KMS-11 (cell line): ENCODE data around the gene EEF1AKMT3.

ENCODE experiments used
- H2AFZ ChIP-seq: fragments of 200-600 bp; sonication (generic); 2 replicates; pipeline ENCODE4 v1.6.1; 2016; ENCODE audit warnings: antibody characterized with exemption, mixed run types, low read depth
- H3K27ac ChIP-seq: fragments of 200-600 bp; sonication (generic); 2 replicates; pipeline ENCODE4 v1.6.1; 2016; ENCODE audit warnings: mild to moderate bottlenecking, mixed run types
- H3K27me3 ChIP-seq: fragments of 200-600 bp; sonication (generic); 2 replicates; pipeline ENCODE4 v1.6.1; 2017; ENCODE audit warnings: mild to moderate bottlenecking, low read depth, mixed run types, moderate library complexity; ENCODE audit not compliant: insufficient read depth
- H3K36me3 ChIP-seq: fragments of 200-600 bp; sonication (generic); 2 replicates; pipeline ENCODE4 v1.6.1; 2017; ENCODE audit warnings: mild to moderate bottlenecking, mixed run types; ENCODE audit not compliant: insufficient read depth
- H3K4me1 ChIP-seq: fragments of 200-600 bp; sonication (generic); 2 replicates; pipeline ENCODE4 v1.6.1; 2016; ENCODE audit warnings: mild to moderate bottlenecking, low read depth, mixed run types; ENCODE audit not compliant: poor library complexity, severe bottlenecking
- H3K4me2 ChIP-seq: fragments of 200-600 bp; sonication (generic); 2 replicates; pipeline ENCODE4 v1.7.0; 2016; ENCODE audit warnings: mild to moderate bottlenecking, mixed run types
- H3K4me3 ChIP-seq: fragments of 200-600 bp; sonication (generic); IDR thresholded peaks from 2 replicates; pipeline ENCODE4 v1.6.1; 2017; ENCODE audit warnings: low read depth, low read length, mixed read lengths; ENCODE audit not compliant: insufficient read depth
- H3K79me2 ChIP-seq: fragments of 200-600 bp; sonication (generic); 2 replicates; pipeline ENCODE4 v1.6.1; 2016; ENCODE audit warnings: low read depth, mixed run types; ENCODE audit not compliant: insufficient read depth
- H3K9ac ChIP-seq: fragments of 200-600 bp; sonication (generic); 2 replicates; pipeline ENCODE4 v1.6.1; 2016; ENCODE audit warnings: mild to moderate bottlenecking, mixed run types
- H4K20me1 ChIP-seq: fragments of 200-600 bp; sonication (generic); 2 replicates; pipeline ENCODE4 v1.6.1; 2016; ENCODE audit warnings: mild to moderate bottlenecking, mixed run types; ENCODE audit not compliant: insufficient read depth
- CTCF ChIP-seq: fragments of 200-600 bp; sonication (generic); conservative IDR thresholded peaks from 2 replicates; pipeline ENCODE4 v1.6.1; 2017; ENCODE audit warnings: low read depth, mild to moderate bottlenecking, antibody characterized with exemption, low read length, moderate library complexity, mixed read lengths

EEF1AKMT3 gene

GRCh38 chr12:57760347-57760982 is 11.9 kb upstream of the EEF1AKMT3 start:
- Histone ChIP-seq H2AFZ (no peak overlapping the region), H3K9ac (no peak overlapping the region), H3K36me3 (no peaks in the 10 kb centered on the region), H3K79me2 (no peaks in the 10 kb centered on the region), H3K27me3 (peaks cover 14% of the 10 kb centered on the region), H3K27ac (no peak overlapping the region), H3K4me2 (no peak overlapping the region), H4K20me1 (no peaks in the 10 kb centered on the region), H3K4me1 (peaks cover 13% of the 10 kb centered on the region), H3K4me3 (no peak overlapping the region)
- TF ChIP-seq CTCF: no peak

- no peak overlapping the region for H2AFZ ChIP-seq
- TF ChIP-seq CTCF: no peak
- H3K79me2 ChIP-seq: no peaks in the 10 kb centered on the region
- H4K20me1 ChIP-seq: no peaks in the 10 kb centered on the region
- no peaks in the 10 kb centered on the region for H3K36me3 ChIP-seq
- H3K4me2 ChIP-seq: no peak overlapping the region
- H3K27ac ChIP-seq: no peak overlapping the region
- H3K4me1 ChIP-seq: peaks cover 10% of the 10 kb centered on the region
- no peak overlapping the region for H3K4me3 ChIP-seq
- peaks cover 18% of the 10 kb centered on the region for H3K27me3 ChIP-seq
- H3K9ac ChIP-seq: no peak overlapping the region
Measured at GRCh38 chr12:57761391-57761998, 10.9 kb upstream of the EEF1AKMT3 start.

GRCh38 chr12:57762463-57762862 is 10.0 kb upstream of the EEF1AKMT3 start:
- no peak overlapping the region for H2AFZ ChIP-seq
- no peak overlapping the region for H3K4me2 ChIP-seq
- H3K27ac ChIP-seq: no peak overlapping the region
- no peak overlapping the region for H3K9ac ChIP-seq
- no peak for TF ChIP-seq CTCF
- H3K4me3 ChIP-seq: no peak overlapping the region
- peaks cover 6% of the 10 kb centered on the region for H3K4me1 ChIP-seq
- no peaks in the 10 kb centered on the region for H3K36me3 ChIP-seq
- no peaks in the 10 kb centered on the region for H4K20me1 ChIP-seq
- no peaks in the 10 kb centered on the region for H3K79me2 ChIP-seq
- peaks cover 18% of the 10 kb centered on the region for H3K27me3 ChIP-seq

- Histone ChIP-seq H3K4me2 (peak overlapping the region; percentile 73), H3K4me1 (peaks cover 6% of the 10 kb centered on the region), H3K9ac (no peak overlapping the region), H3K79me2 (no peaks in the 10 kb centered on the region), H2AFZ (peak overlapping the region; percentile 83; the same call in 1 of the 2 replicates), H3K36me3 (no peaks in the 10 kb centered on the region), H3K4me3 (no peak overlapping the region), H4K20me1 (no peaks in the 10 kb centered on the region), H3K27ac (no peak overlapping the region), H3K27me3 (peaks cover 18% of the 10 kb centered on the region)
- no peak for TF ChIP-seq CTCF
Measured at GRCh38 chr12:57763881-57764661, 8.3 kb upstream of the EEF1AKMT3 start.
